NCI-H1092 treated with DMSO at 0.1 percent for 48 hours (cell line): ENCODE results near the gene CRP.
"Not testable (repeated sequence)": the region's sequence is repeated elsewhere in the genome, so short reads cannot be mapped to it uniquely, and the experiment has no call there.

Source experiments
- DNase-seq: peaks from one replicate; lab custom pipeline; 2025; lab: John Stamatoyannopoulos, UW

Gene CRP

GRCh38 chr1:159699653-159700052 is 14.7 kb downstream of the CRP start:
- DNase-seq: no peak

- DNase-seq: no peak
Measured at GRCh38 chr1:159699246-159699645, 15.1 kb downstream of the CRP start.

GRCh38 chr1:159687511-159687910 is 26.9 kb downstream of the CRP start:
- no peak for DNase-seq

- DNase-seq: no peak
Measured at GRCh38 chr1:159686599-159687299, 27.6 kb downstream of the CRP start.

GRCh38 chr1:159678939-159679338 is 35.5 kb downstream of the CRP start:
- no peak for DNase-seq

GRCh38 chr1:159675046-159675445 is 39.3 kb downstream of the CRP start:
- DNase-seq: no peak

GRCh38 chr1:159672390-159672789 is 42.0 kb downstream of the CRP start:
- DNase-seq: not testable (repeated sequence)

GRCh38 chr1:159669338-159669737 is 45.1 kb downstream of the CRP start:
- no peak for DNase-seq

GRCh38 chr1:159668739-159669138 is 45.6 kb downstream of the CRP start:
- DNase-seq: no peak

GRCh38 chr1:159664247-159664646 is 50.1 kb downstream of the CRP start:
- no peak for DNase-seq

- DNase-seq: no peak
Measured at GRCh38 chr1:159663552-159663951, 50.8 kb downstream of the CRP start.
